Breast epithelium (tissue), 4 donors: ENCODE data around the gene YIPF6. TPM values are rescaled to one million over a fixed set of nuclear protein-coding genes. Genes with fewer than 3 reads are reported as not detected.
"Not testable (repeated sequence)": the region's sequence is repeated elsewhere in the genome, so short reads cannot be mapped to it uniquely, and the experiment has no call there.

Experiments used
- DNase-seq, 2 donors: peaks; one replicate each; pipeline ENCODE4 v3.0.0-alpha.2; 2019; ENCODE audit warnings: low spot score in 2 of 2
- H3K27ac ChIP-seq, 2 donors: fragments of 200-600 bp; sonication (generic) in 1 of 2; one replicate each; pipeline ENCODE4 v1.5.1; 2016 to 2019; ENCODE audit warnings: mild to moderate bottlenecking in 1 of 2
- H3K27me3 ChIP-seq, 2 donors: fragments of 200-600 bp; sonication (generic) in 1 of 2; one replicate each; pipeline versions ENCODE4 v1.5.1 to v1.6.0; 2017 to 2019; ENCODE audit warnings: control low read depth in 1 of 2, mild to moderate bottlenecking in 1 of 2
- H3K36me3 ChIP-seq: fragments of 200-600 bp; one replicate; pipeline ENCODE4 v1.5.1; 2019
- H3K4me1 ChIP-seq, 2 donors: fragments of 200-600 bp; sonication (generic); one replicate each; pipeline ENCODE4 v1.5.1; 2016 to 2019; ENCODE audit warnings: control low read depth in 1 of 2
- H3K4me3 ChIP-seq, 3 donors: fragments of 200-600 bp; sonication (generic); 1 replicate in 2 of 3; 2 replicates in 1 of 3; pipeline ENCODE4 v1.5.1; 2016 to 2019; ENCODE audit warnings: mild to moderate bottlenecking in 3 of 3, moderate library complexity in 2 of 3
- H3K9me3 ChIP-seq, 2 donors: fragments of 200-600 bp; sonication (generic) in 1 of 2; one replicate each; pipeline ENCODE4 v1.5.1; 2016 to 2019; ENCODE audit warnings: control low read depth in 1 of 2
- POLR2A ChIP-seq: fragments of 450-650 bp; IDR thresholded peaks from one replicate; pipeline ENCODE4 v1.6.1; 2016; ENCODE audit warnings: antibody characterized with exemption, mild to moderate bottlenecking, moderate library complexity
- POLR2AphosphoS5 ChIP-seq, 3 donors: sonication (generic); formaldehyde crosslinking; IDR thresholded peaks; one replicate each; pipeline ENCODE4 v1.6.1; 2017; ENCODE audit warnings: antibody characterized with exemption in 3 of 3
- intact Hi-C: fragments of 100-400 bp; cut with DNase I; formaldehyde crosslinking; loops from one replicate; pipeline ENCODE4 v1.15.1; 2023; ENCODE audit warnings: low total_unique reads
- total RNA-seq, 3 donors: library from RNA; depleted of rRNA; stranded (reverse); fragments of >200 nt; gene quantifications; one replicate each; pipeline ENCODE4 v1.1.0, GENCODE V29; 2016
- TF ChIP-seq, protein P1 (sequence below), 3 donors: fragments of 450-650 bp; IDR thresholded peaks; one replicate each; pipeline ENCODE4 v1.5.1; 2016 to 2017; ENCODE audit warnings: antibody characterized with exemption in 3 of 3, mild to moderate bottlenecking in 3 of 3, moderate library complexity in 3 of 3

Gene YIPF6
- total RNA-seq, 3 donors from 2014 or later = 25.3 to 27.9 (median 27.2) TPM

DNA sequence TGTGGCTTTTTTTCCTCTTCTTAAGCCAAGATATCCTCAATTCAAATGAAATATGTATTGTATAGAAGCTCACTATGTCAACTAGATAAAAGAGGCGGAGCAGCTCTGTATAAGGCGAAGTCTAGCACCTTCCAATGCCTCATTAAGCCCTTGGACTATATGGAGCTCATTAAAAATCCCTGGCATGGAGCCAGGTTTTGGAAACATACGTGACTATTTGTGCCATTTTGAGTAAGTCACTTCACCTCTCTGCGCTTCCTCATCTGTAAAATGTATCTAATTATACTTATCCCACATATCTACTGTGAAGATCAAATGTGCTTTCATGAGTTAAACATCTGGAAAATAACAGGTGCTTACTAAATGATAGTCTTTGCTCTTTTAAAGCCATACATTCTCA is 57.2 kb downstream of the YIPF6 start:
- Histone ChIP-seq H3K27ac (no peak overlapping the region), H3K27me3 (peaks cover 0 to 15% of the 10 kb centered on the region in 2 donors), H3K4me1 (no peaks in the 10 kb centered on the region), H3K9me3 (peaks cover 0 to 6% of the 10 kb centered on the region in 2 donors), H3K4me3 (no peak overlapping the region), H3K36me3 (no peaks in the 10 kb centered on the region)
- TF ChIP-seq, protein P1, sequence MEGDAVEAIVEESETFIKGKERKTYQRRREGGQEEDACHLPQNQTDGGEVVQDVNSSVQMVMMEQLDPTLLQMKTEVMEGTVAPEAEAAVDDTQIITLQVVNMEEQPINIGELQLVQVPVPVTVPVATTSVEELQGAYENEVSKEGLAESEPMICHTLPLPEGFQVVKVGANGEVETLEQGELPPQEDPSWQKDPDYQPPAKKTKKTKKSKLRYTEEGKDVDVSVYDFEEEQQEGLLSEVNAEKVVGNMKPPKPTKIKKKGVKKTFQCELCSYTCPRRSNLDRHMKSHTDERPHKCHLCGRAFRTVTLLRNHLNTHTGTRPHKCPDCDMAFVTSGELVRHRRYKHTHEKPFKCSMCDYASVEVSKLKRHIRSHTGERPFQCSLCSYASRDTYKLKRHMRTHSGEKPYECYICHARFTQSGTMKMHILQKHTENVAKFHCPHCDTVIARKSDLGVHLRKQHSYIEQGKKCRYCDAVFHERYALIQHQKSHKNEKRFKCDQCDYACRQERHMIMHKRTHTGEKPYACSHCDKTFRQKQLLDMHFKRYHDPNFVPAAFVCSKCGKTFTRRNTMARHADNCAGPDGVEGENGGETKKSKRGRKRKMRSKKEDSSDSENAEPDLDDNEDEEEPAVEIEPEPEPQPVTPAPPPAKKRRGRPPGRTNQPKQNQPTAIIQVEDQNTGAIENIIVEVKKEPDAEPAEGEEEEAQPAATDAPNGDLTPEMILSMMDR (IDR thresholded peaks at IDR 0.05) = no peak
- TF ChIP-seq POLR2A = no peak
- TF ChIP-seq POLR2AphosphoS5 (IDR thresholded peaks at IDR 0.05) = no peak
- intact Hi-C loops = no loop called here
- no peak for DNase-seq

DNA sequence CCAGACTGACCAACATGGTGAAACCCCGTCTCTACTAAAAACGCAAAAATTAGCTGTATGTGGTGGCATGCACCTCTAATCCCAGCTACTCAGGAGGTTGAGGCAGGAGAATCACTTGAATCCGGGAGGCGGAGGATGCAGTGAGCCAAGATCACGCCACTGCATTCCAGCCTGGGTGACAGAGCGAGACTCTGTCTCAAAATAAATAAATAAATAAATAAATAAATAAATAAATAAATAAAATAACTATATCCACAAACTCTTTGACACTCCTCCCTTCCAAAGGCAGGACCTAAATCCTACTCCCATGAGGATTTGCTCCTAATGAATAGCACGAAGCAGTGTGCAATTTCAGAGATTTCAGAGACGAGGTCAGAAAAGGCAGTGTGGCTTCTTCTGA is 58.3 kb downstream of the YIPF6 start:
- Histone ChIP-seq H3K27me3 (peaks cover 0 to 15% of the 10 kb centered on the region in 2 donors), H3K9me3 (peaks cover 0 to 15% of the 10 kb centered on the region in 2 donors)
- H3K36me3 ChIP-seq, intact Hi-C loops, H3K4me1 ChIP-seq, H3K27ac ChIP-seq, DNase-seq, H3K4me3 ChIP-seq: not testable (repeated sequence)

DNA sequence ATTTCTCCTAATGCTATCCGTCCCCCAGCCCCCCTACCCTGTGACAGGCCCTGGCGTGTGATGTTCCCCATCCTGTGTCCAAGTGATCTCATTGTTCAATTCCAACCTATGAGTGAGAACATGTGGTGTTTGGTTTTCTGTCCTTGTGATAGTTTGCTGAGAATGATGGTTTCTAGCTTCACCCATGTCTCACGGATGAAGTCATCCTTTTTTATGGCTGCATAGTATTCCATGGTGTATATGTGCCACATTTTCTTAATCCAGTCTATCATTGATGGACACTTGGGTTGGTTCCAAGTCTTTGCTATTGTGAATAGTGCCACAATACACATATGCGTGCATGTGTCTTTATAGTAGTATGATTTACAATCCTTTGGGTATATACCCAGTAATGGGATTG is 61.1 kb downstream of the YIPF6 start:
- intact Hi-C loops, DNase-seq, H3K36me3 ChIP-seq, H3K4me1 ChIP-seq, H3K4me3 ChIP-seq, H3K27ac ChIP-seq: not testable (repeated sequence)
- H3K9me3 ChIP-seq = peaks cover 0 to 15% of the 10 kb centered on the region in 2 donors
- peaks cover 0 to 19% of the 10 kb centered on the region in 2 donors for H3K27me3 ChIP-seq

DNA sequence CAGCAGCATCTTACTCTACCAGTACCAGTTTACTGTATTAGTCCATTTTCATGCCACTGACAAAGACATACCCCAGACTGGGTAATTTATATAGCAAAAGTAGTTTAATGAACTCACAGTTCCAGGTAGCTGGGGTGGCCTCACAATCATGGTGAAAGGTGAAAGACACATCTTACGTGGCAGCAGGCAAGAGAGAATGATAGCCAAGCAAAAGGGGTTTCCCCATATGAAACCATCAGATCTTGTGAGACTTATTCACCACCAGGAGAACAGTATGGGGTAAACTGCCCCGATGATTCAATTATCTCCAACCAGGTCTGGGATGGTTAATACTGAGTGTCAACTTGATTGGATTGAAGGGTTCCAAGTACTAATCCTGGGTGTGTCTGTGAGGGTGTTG is 69.3 kb downstream of the YIPF6 start:
- intact Hi-C loops = no loop called here
- Histone ChIP-seq H3K4me3 (no peak overlapping the region), H3K27me3 (peaks cover 0 to 14% of the 10 kb centered on the region in 2 donors), H3K9me3 (no peaks in the 10 kb centered on the region), H3K4me1 (no peaks in the 10 kb centered on the region), H3K36me3 (no peaks in the 10 kb centered on the region), H3K27ac (no peak overlapping the region)
- TF ChIP-seq, protein P1 (IDR thresholded peaks at IDR 0.05) = no peak
- no peak for TF ChIP-seq POLR2A
- TF ChIP-seq POLR2AphosphoS5 (IDR thresholded peaks at IDR 0.05) = no peak
- DNase-seq = no peak

DNA sequence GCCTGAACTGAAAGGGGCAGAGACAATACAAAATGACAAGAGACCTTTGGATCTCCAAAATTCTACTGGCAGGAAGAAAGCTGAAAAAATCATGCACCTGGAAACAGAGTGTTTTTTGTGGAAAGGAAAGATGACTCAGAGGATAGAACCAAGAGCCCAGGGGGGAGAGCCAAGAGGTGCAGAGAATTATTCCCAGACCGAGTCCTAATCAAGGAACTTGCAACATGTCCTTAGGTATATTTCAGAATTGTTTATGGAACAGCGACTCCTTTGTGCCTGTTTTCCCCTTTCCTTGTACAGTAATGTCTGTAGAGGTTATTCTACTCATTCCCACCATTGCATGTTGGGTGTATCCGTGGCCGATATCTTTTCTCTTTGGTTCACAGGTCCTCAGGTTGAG is 71.7 kb downstream of the YIPF6 start:
- intact Hi-C loops = no loop called here
- no peak overlapping the region for H3K27ac ChIP-seq

DNA sequence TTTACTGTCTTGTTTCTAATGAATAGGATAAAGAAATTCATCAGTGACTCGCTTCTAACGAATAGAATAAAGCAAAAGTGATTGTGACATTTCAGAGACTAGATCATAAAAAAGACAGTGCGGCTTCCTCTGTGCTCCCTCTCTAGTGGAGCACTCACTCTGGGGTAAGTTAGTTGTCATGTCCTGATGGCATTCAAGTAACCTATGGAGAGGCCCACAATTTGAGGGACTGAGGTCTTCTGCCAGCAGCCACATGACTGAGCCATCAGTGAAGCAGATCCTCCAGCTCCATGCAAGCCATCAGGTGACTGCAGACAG is 72.4 kb downstream of the YIPF6 start:
- Histone ChIP-seq H3K4me3 (no peak overlapping the region), H3K9me3 (no peaks in the 10 kb centered on the region), H3K4me1 (no peaks in the 10 kb centered on the region), H3K36me3 (no peaks in the 10 kb centered on the region), H3K27me3 (peaks cover 0 to 24% of the 10 kb centered on the region in 2 donors), H3K27ac (no peak overlapping the region)
- TF ChIP-seq, protein P1 (IDR thresholded peaks at IDR 0.05) = no peak
- TF ChIP-seq POLR2A (no peak), POLR2AphosphoS5 (IDR thresholded peaks at IDR 0.05) (no peak)
- intact Hi-C loops = no loop called here
- no peak for DNase-seq

More for the DNA sequence above, 71.7 kb downstream of the YIPF6 start:
- H3K36me3 ChIP-seq = no peaks in the 10 kb centered on the region
- H3K4me3 ChIP-seq = no peak overlapping the region
- no peak for DNase-seq
- TF ChIP-seq, protein P1 (IDR thresholded peaks at IDR 0.05) = no peak
- no peak for TF ChIP-seq POLR2A
- no peak for TF ChIP-seq POLR2AphosphoS5 (IDR thresholded peaks at IDR 0.05)
- H3K9me3 ChIP-seq = no peaks in the 10 kb centered on the region
- no peaks in the 10 kb centered on the region for H3K4me1 ChIP-seq
- peaks cover 0 to 24% of the 10 kb centered on the region in 2 donors for H3K27me3 ChIP-seq
